ENCODE data around the gene SMG5.

SMG5 gene

GRCh38 chr1:156310962-156311361, 28.3 kb upstream of the SMG5 start (continued):
- TF ChIP-seq WT1 (tag by site-specific recombination; IDR thresholded peaks at IDR 0.05) (no peak), ZNF48 (tag by site-specific recombination; IDR thresholded peaks at IDR 0.05) (no peak)

DNA sequence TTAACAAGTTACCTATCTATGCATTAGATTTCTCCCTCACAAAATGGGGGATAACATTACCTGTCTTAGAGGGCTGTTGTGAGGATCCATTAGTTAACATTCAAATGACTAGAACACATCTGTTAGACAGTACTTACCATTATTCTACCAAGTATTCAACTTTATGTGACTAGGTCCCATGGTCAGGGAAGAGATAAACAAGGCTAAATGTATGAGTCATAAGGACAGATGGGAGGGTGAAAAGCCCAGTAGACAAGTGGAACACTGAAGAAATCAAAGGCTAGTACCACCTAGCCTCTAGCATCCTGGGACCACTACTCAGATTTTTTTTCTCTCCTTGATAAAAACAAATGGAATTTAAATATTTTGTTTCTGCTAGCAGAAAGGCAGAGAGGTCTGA, 25.5 kb upstream of the SMG5 start:
- no peak for TF ChIP-seq KLF9 (tag by site-specific recombination; IDR thresholded peaks at IDR 0.05; ENCODE audit: low read depth)
- CTCF ChIA-PET: interaction anchor here (1.0 kb wide), 1 partner anchor 11 kb away, joined by 3 read pairs; no protein-coding TSS in a partner anchor
- H3K36me3 ChIP-seq (ENCODE audit: control insufficient read depth in 2 of 2, insufficient read depth in 1 of 2, low read length in 2 of 2): peaks cover 74 to 80% of the 10 kb centered on the region in 2 experiments
- POLR2A ChIA-PET: no interaction called here
- no peaks in the 10 kb centered on the region for H3K4me1 ChIP-seq (ENCODE audit: control insufficient read depth, insufficient read depth, low read length)
- no peaks in the 10 kb centered on the region for H3K9me3 ChIP-seq (ENCODE audit: control insufficient read depth, insufficient read depth, low read depth, low read length)
- no peak overlapping the region for H3K27ac ChIP-seq (ENCODE audit: extremely low read depth, low read depth, low read length)
- no peak overlapping the region for H3K4me3 ChIP-seq (ENCODE audit: low read depth, low read length)

- Histone ChIP-seq H3K4me1 (ENCODE audit: control insufficient read depth, insufficient read depth, low read length) (no peaks in the 10 kb centered on the region), H3K27ac (ENCODE audit: extremely low read depth, low read depth, low read length) (no peak overlapping the region), H3K9me3 (ENCODE audit: control insufficient read depth, insufficient read depth, low read depth, low read length) (no peaks in the 10 kb centered on the region), H3K4me3 (ENCODE audit: low read depth, low read length) (no peak overlapping the region), H3K36me3 (ENCODE audit: control insufficient read depth in 2 of 2, insufficient read depth in 1 of 2, low read length in 2 of 2) (peaks cover 50 to 56% of the 10 kb centered on the region in 2 experiments)
- TF ChIP-seq, protein P1, sequence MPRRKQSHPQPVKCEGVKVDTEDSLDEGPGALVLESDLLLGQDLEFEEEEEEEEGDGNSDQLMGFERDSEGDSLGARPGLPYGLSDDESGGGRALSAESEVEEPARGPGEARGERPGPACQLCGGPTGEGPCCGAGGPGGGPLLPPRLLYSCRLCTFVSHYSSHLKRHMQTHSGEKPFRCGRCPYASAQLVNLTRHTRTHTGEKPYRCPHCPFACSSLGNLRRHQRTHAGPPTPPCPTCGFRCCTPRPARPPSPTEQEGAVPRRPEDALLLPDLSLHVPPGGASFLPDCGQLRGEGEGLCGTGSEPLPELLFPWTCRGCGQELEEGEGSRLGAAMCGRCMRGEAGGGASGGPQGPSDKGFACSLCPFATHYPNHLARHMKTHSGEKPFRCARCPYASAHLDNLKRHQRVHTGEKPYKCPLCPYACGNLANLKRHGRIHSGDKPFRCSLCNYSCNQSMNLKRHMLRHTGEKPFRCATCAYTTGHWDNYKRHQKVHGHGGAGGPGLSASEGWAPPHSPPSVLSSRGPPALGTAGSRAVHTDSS (tag by site-specific recombination; IDR thresholded peaks at IDR 0.05): no peak
- TF ChIP-seq ZNF114 (tag by site-specific recombination; IDR thresholded peaks at IDR 0.05): no peak
- TF ChIP-seq ZNF677 (tag by site-specific recombination; IDR thresholded peaks at IDR 0.05): no peak
- no peak for TF ChIP-seq ZNF785 (tag by site-specific recombination; IDR thresholded peaks at IDR 0.05)
- no peak for TF ChIP-seq KLF17 (tag by site-specific recombination; IDR thresholded peaks at IDR 0.05)
- no peak for TF ChIP-seq ZBTB49 (tag by site-specific recombination; IDR thresholded peaks at IDR 0.05; ENCODE audit: low read depth)
- no peak for TF ChIP-seq ZNF16 (tag by site-specific recombination; IDR thresholded peaks at IDR 0.05; ENCODE audit: low read depth)
- TF ChIP-seq KLF8 (tag by site-specific recombination; IDR thresholded peaks at IDR 0.05): no peak
- no peak for TF ChIP-seq ZNF37A (tag by site-specific recombination; IDR thresholded peaks at IDR 0.05)
- TF ChIP-seq ZBTB26 (tag by site-specific recombination; optimal IDR thresholded peaks at IDR 0.05): no peak
- TF ChIP-seq ZSCAN23 (tag by site-specific recombination; IDR thresholded peaks at IDR 0.05): no peak
- TF ChIP-seq, protein P2, sequence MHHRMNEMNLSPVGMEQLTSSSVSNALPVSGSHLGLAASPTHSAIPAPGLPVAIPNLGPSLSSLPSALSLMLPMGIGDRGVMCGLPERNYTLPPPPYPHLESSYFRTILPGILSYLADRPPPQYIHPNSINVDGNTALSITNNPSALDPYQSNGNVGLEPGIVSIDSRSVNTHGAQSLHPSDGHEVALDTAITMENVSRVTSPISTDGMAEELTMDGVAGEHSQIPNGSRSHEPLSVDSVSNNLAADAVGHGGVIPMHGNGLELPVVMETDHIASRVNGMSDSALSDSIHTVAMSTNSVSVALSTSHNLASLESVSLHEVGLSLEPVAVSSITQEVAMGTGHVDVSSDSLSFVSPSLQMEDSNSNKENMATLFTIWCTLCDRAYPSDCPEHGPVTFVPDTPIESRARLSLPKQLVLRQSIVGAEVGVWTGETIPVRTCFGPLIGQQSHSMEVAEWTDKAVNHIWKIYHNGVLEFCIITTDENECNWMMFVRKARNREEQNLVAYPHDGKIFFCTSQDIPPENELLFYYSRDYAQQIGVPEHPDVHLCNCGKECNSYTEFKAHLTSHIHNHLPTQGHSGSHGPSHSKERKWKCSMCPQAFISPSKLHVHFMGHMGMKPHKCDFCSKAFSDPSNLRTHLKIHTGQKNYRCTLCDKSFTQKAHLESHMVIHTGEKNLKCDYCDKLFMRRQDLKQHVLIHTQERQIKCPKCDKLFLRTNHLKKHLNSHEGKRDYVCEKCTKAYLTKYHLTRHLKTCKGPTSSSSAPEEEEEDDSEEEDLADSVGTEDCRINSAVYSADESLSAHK (tag by site-specific recombination; IDR thresholded peaks at IDR 0.05): no peak
- no peak for TF ChIP-seq KLF16 (tag by site-specific recombination; IDR thresholded peaks at IDR 0.05)
- no peak for TF ChIP-seq ZBTB8A (tag by site-specific recombination; IDR thresholded peaks at IDR 0.05)
- no peak for TF ChIP-seq YY1 (tag by site-specific recombination; IDR thresholded peaks at IDR 0.05)
- no peak for TF ChIP-seq ZNF747 (tag by site-specific recombination; IDR thresholded peaks at IDR 0.05)
- TF ChIP-seq ZNF692 (tag by site-specific recombination; IDR thresholded peaks at IDR 0.05): no peak
- POLR2A ChIA-PET: interaction anchor here (0.6 kb wide), 1 partner anchor 34 kb away, joined by 5 read pairs; no protein-coding TSS in a partner anchor
- CTCF ChIA-PET: no interaction called here
These were observed 22.6 kb upstream of the SMG5 start for GRCh38 chr1:156305215-156305614.

All from HEK293 (cell line).